SK-N-SH (cell line): ENCODE measurements around the gene IST1. TPM values are rescaled to one million over a fixed set of nuclear protein-coding genes. Genes with fewer than 3 reads are reported as not detected.

Experiments
- CTCF ChIA-PET: fragments of 300-600, 350-600 bp; formaldehyde crosslinking; extraction: SDS; loops from one replicate; lab custom pipeline; 2021; lab: Yijun Ruan, JAX
- POLR2A ChIA-PET: fragments of 350-600 bp; sonication (Branson Sonifier 250); formaldehyde crosslinking; extraction: SDS; loops from one replicate; lab custom pipeline; 2020; ENCODE audit warnings: antibody characterized with exemption, inconsistent platforms; lab: Yijun Ruan, JAX
- DNase-seq: peaks from one replicate; pipeline ENCODE4 v3.0.0; 2012
- H2AFZ ChIP-seq: fragments of 200-600 bp; sonication (generic); 2 replicates; pipeline ENCODE4 v1.8.1; 2016; ENCODE audit warnings: antibody characterized with exemption, mild to moderate bottlenecking, low read depth
- H3F3A ChIP-seq: fragments of 200-600 bp; sonication (generic); replicated peaks from 2 replicates; pipeline ENCODE3; 2016; ENCODE audit warnings: antibody characterized with exemption, mild to moderate bottlenecking; ENCODE audit not compliant: insufficient read depth
- H3K27ac ChIP-seq, 2 experiments: fragments of 200-500 bp in 1 of 2; fragments of 200-600 bp in 1 of 2; sonication (Bioruptor generic) in 1 of 2; sonication (generic), shearing (Covaris generic) in 1 of 2; 2 replicates each; pipeline versions ENCODE4 v1.5.1 to v1.6.1; 2014 to 2016; ENCODE audit warnings: low read depth in 2 of 2, inconsistent platforms in 1 of 2, low read length in 1 of 2, mild to moderate bottlenecking in 1 of 2, mixed read lengths in 1 of 2
- H3K27me3 ChIP-seq: fragments of 200-600 bp; sonication (generic), shearing (Covaris generic); 2 replicates; pipeline ENCODE4 v1.6.1; 2016; ENCODE audit warnings: mixed run types; ENCODE audit not compliant: insufficient read depth
- H3K36me3 ChIP-seq, 2 experiments: fragments of 200-500 bp in 1 of 2; fragments of 200-600 bp in 1 of 2; sonication (Bioruptor generic) in 1 of 2; sonication (generic) in 1 of 2; replicated peaks in 1 of 2; 2 replicates each; pipeline versions ENCODE3 to v1.5.1; 2014 to 2016; ENCODE audit warnings: low read length in 1 of 2, mild to moderate bottlenecking in 1 of 2; ENCODE audit not compliant: insufficient read depth in 2 of 2, control insufficient read depth in 1 of 2
- H3K4me1 ChIP-seq, 2 experiments: fragments of 200-500 bp in 1 of 2; fragments of 200-600 bp in 1 of 2; sonication (Bioruptor generic) in 1 of 2; sonication (generic), shearing (Covaris generic) in 1 of 2; 2 replicates each; pipeline versions ENCODE4 v1.5.1 to v1.6.1; 2014 to 2016; ENCODE audit warnings: low read depth in 1 of 2, low read length in 1 of 2, mixed run types in 1 of 2; ENCODE audit not compliant: insufficient read depth in 2 of 2, control insufficient read depth in 1 of 2
- H3K4me2 ChIP-seq: fragments of 200-600 bp; sonication (generic), shearing (Covaris generic); 2 replicates; pipeline ENCODE4 v1.6.1; 2017; ENCODE audit warnings: mixed run types
- H3K4me3 ChIP-seq, 2 experiments: fragments of 200-500 bp in 1 of 2; fragments of 200-600 bp in 1 of 2; sonication (Bioruptor generic) in 1 of 2; sonication (generic), shearing (Covaris generic) in 1 of 2; 2 replicates each; pipeline versions ENCODE4 v1.5.1 to v1.8.1; 2014 to 2016; ENCODE audit warnings: low read depth in 2 of 2, inconsistent platforms in 1 of 2, low read length in 1 of 2, mild to moderate bottlenecking in 1 of 2, mixed read lengths in 1 of 2, moderate library complexity in 1 of 2
- H3K79me2 ChIP-seq: fragments of 200-600 bp; sonication (generic); 2 replicates; pipeline ENCODE4 v1.8.1; 2017; ENCODE audit warnings: mild to moderate bottlenecking; ENCODE audit not compliant: insufficient read depth
- H3K9ac ChIP-seq: fragments of 200-600 bp; sonication (generic); 2 replicates; pipeline ENCODE4 v1.6.1; 2017; ENCODE audit warnings: mixed run types
- H3K9me2 ChIP-seq: fragments of 200-600 bp; sonication (generic); 2 replicates; pipeline ENCODE4 v1.6.1; 2017; ENCODE audit warnings: mixed run types
- H3K9me3 ChIP-seq: fragments of 200-600 bp; sonication (generic); 2 replicates; pipeline ENCODE4 v1.6.1; 2017; ENCODE audit warnings: mixed run types, mild to moderate bottlenecking, moderate library complexity
- H4K20me1 ChIP-seq: fragments of 200-600 bp; sonication (generic); 2 replicates; pipeline ENCODE4 v1.6.1; 2017; ENCODE audit warnings: mild to moderate bottlenecking, mixed run types; ENCODE audit not compliant: insufficient read depth
- CHD2 ChIP-seq: fragments of 150-350 bp; IDR thresholded peaks from 2 replicates; pipeline ENCODE4 v1.6.1; 2018; ENCODE audit warnings: low read length; ENCODE audit not compliant: partially characterized antibody
- ELF1 ChIP-seq: IDR thresholded peaks from 2 replicates; pipeline ENCODE4 v1.4.0; 2012
- EP300 ChIP-seq, 2 experiments: IDR thresholded peaks; 2 replicates each; pipeline versions ENCODE4 v1.4.0 to v1.6.1; 2012; ENCODE audit warnings: borderline replicate concordance in 1 of 2, low read depth in 1 of 2, low read length in 1 of 2
- EZH2phosphoT487 ChIP-seq: fragments of 200-600 bp; sonication (generic); IDR thresholded peaks from 2 replicates; pipeline ENCODE4 v1.6.1; 2017; ENCODE audit warnings: low read depth, mixed run types, mild to moderate bottlenecking, antibody characterized with exemption, moderate library complexity, borderline replicate concordance
- FOSL2 ChIP-seq: IDR thresholded peaks from 2 replicates; pipeline ENCODE4 v1.4.0; 2012; ENCODE audit warnings: low read depth, mild to moderate bottlenecking, moderate library complexity, borderline replicate concordance
- GABPA ChIP-seq: IDR thresholded peaks from 2 replicates; pipeline ENCODE4 v1.4.0; 2012; ENCODE audit warnings: low read depth, mild to moderate bottlenecking
- JUND ChIP-seq: IDR thresholded peaks from 2 replicates; pipeline ENCODE4 v1.4.0; 2012
- NFIC ChIP-seq: IDR thresholded peaks from 2 replicates; pipeline ENCODE4 v1.4.0; 2012; ENCODE audit warnings: borderline replicate concordance
- RAD21 ChIP-seq: IDR thresholded peaks from 2 replicates; pipeline ENCODE4 v1.6.1; 2012; ENCODE audit warnings: mild to moderate bottlenecking, low read length
- RFX5 ChIP-seq: IDR thresholded peaks from 2 replicates; pipeline ENCODE4 v1.6.1; 2012; ENCODE audit warnings: mild to moderate bottlenecking, improper control_type of control experiment, low read length
- SMC3 ChIP-seq: IDR thresholded peaks from 2 replicates; pipeline ENCODE4 v1.6.1; 2012; ENCODE audit warnings: low read depth, low read length, improper control_type of control experiment
- YY1 ChIP-seq: IDR thresholded peaks from 2 replicates; pipeline ENCODE4 v1.4.0; 2012; ENCODE audit warnings: low read depth, mild to moderate bottlenecking
- WGBS: methylation state at CpG from one replicate; pipeline ENCODE4 v1.1.6; 2017; ENCODE audit warnings: low lambda C conversion rate; 5-methylcytosine and 5-hydroxymethylcytosine counted together
- polyA plus RNA-seq, 3 experiments: library from polyadenylated mRNA; depleted of rRNA; stranded (reverse); fragments of >200 nt; gene quantifications; 2 replicates each; pipeline ENCODE4 v1.2.3, GENCODE V29; 2012
- TF ChIP-seq, protein P1 (sequence below): IDR thresholded peaks from 2 replicates; pipeline ENCODE4 v1.6.1; 2012; ENCODE audit warnings: mild to moderate bottlenecking, low read depth, low read length, moderate library complexity
- TF ChIP-seq, protein P2 (sequence below): fragments of 150-350 bp; IDR thresholded peaks from 2 replicates; pipeline ENCODE4 v1.6.1; 2017; ENCODE audit warnings: antibody characterized with exemption, low read length, low read depth, borderline replicate concordance

Gene IST1
- polyA plus RNA-seq, 1 of the 3 experiments (the other 2 are of a cell fraction), result 133 TPM

DNA sequence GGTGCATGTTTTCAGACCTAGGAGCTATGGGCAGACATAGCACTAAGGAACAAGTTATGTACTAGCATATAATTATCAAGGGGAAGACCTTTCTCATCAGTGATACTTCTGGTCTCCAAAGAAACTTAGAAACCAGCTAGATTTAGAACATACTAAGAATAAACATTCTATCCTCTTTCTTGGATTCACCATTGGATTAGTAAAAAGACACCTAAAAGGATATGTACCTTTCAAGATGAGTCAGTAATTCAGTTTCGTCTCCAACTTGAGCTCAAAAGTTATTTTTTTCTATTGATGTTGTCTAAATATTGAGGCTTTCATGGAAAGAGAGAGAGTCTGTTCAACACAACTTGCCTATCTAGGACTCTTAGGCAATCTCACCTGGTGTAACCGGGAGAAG, 24.5 kb upstream of the IST1 start (continued):
- no peak for TF ChIP-seq EP300 (IDR thresholded peaks at IDR 0.05; ENCODE audit: borderline replicate concordance in 1 of 2, low read depth in 1 of 2, low read length in 1 of 2)
- TF ChIP-seq JUND, result no peak
- no peak for TF ChIP-seq FOSL2
- no peak for TF ChIP-seq CHD2
- TF ChIP-seq GABPA, result no peak
- no peak for TF ChIP-seq SMC3
- TF ChIP-seq YY1, result no peak
- TF ChIP-seq ELF1, result no peak
- TF ChIP-seq NFIC, result no peak
- TF ChIP-seq EZH2phosphoT487, result no peak

DNA sequence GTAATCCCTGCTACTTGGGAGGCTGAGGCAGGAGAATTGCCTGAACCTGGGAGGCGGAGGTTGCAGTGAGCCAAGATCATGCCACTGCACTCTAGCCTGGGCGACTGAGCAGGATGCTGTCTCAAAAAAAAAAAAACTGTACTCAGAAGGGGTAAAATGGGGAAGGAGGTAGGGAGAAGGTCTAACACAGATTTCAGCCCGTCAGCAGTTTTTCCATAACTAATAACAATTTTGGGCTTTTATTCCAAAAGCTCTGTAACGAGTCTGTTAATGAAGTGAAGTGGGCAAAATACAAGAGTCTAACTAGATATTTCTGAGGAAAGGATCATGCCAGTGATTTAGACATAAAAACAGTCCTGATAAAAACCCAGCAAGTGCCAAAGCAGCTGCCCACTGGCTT, 22.1 kb upstream of the IST1 start:
- H3K9me3 ChIP-seq, result no peaks in the 10 kb centered on the region
- no peak overlapping the region for H3K27ac ChIP-seq
- peaks cover 5 to 9% of the 10 kb centered on the region in 2 experiments for H3K36me3 ChIP-seq
- CTCF ChIA-PET, result interaction anchor here (1.1 to 6.5 kb wide), 3 partner anchors 10 to 22 kb away, joined by 3 to 57 read pairs (median 3); partner anchors contain the start of gene ZNF821
- no peak overlapping the region for H3K4me2 ChIP-seq
- no peak overlapping the region for H3K9ac ChIP-seq
- TF ChIP-seq RFX5, result no peak
- TF ChIP-seq, protein P1, sequence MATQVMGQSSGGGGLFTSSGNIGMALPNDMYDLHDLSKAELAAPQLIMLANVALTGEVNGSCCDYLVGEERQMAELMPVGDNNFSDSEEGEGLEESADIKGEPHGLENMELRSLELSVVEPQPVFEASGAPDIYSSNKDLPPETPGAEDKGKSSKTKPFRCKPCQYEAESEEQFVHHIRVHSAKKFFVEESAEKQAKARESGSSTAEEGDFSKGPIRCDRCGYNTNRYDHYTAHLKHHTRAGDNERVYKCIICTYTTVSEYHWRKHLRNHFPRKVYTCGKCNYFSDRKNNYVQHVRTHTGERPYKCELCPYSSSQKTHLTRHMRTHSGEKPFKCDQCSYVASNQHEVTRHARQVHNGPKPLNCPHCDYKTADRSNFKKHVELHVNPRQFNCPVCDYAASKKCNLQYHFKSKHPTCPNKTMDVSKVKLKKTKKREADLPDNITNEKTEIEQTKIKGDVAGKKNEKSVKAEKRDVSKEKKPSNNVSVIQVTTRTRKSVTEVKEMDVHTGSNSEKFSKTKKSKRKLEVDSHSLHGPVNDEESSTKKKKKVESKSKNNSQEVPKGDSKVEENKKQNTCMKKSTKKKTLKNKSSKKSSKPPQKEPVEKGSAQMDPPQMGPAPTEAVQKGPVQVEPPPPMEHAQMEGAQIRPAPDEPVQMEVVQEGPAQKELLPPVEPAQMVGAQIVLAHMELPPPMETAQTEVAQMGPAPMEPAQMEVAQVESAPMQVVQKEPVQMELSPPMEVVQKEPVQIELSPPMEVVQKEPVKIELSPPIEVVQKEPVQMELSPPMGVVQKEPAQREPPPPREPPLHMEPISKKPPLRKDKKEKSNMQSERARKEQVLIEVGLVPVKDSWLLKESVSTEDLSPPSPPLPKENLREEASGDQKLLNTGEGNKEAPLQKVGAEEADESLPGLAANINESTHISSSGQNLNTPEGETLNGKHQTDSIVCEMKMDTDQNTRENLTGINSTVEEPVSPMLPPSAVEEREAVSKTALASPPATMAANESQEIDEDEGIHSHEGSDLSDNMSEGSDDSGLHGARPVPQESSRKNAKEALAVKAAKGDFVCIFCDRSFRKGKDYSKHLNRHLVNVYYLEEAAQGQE, result no peak
- TF ChIP-seq, protein P2, sequence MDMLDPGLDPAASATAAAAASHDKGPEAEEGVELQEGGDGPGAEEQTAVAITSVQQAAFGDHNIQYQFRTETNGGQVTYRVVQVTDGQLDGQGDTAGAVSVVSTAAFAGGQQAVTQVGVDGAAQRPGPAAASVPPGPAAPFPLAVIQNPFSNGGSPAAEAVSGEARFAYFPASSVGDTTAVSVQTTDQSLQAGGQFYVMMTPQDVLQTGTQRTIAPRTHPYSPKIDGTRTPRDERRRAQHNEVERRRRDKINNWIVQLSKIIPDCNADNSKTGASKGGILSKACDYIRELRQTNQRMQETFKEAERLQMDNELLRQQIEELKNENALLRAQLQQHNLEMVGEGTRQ, result no peak
- TF ChIP-seq SMC3, result no peak
- no peak for TF ChIP-seq RAD21
- H2AFZ ChIP-seq, result no peak overlapping the region
- H3F3A ChIP-seq, result no peaks in the 10 kb centered on the region
- H3K9me2 ChIP-seq, result no peaks in the 10 kb centered on the region
- no peak overlapping the region for H3K4me3 ChIP-seq
- no peak for DNase-seq
- WGBS, result 94% methylated on average over 4 of the region's 4 CpGs
- H3K79me2 ChIP-seq, result no peaks in the 10 kb centered on the region
- H4K20me1 ChIP-seq, result no peaks in the 10 kb centered on the region
- no peaks in the 10 kb centered on the region for H3K27me3 ChIP-seq
- POLR2A ChIA-PET, result interaction anchor here (0.6 kb wide), 1 partner anchor 9 kb away, joined by 4 read pairs; no protein-coding TSS in a partner anchor
- H3K4me1 ChIP-seq, result no peaks in the 10 kb centered on the region
